PC-3 (cell line): Measurements from ENCODE around the gene HIVEP3. TPM values are rescaled to one million over a fixed set of nuclear protein-coding genes. Genes with fewer than 3 reads are reported as not detected.

Experiments used
- ATAC-seq: fragments of 200-7000 bp; cut with Tn5 transposase; 2 replicates; pipeline ENCODE4 v1.9.1; 2020; ENCODE audit warnings: mild to moderate bottlenecking, moderate library complexity
- BruUV-seq: library from RNA; stranded (reverse); fragments of 400-500 nt; replicated peaks from 2 replicates; lab custom pipeline; 2021; lab: Mats Ljungman, UMichigan
- CTCF ChIA-PET: fragments of 300-600 bp; sonication (Branson Sonifier 250); formaldehyde crosslinking; loops from one replicate; lab custom pipeline; 2022; ENCODE audit warnings: antibody characterized with exemption; lab: Charles Lee
- POLR2A ChIA-PET: fragments of 300-600 bp; sonication (Branson Sonifier 250); formaldehyde crosslinking; loops from one replicate; lab custom pipeline; 2022; ENCODE audit warnings: antibody characterized with exemption; ENCODE audit not compliant: unreplicated experiment; lab: Charles Lee
- DNase-seq: peaks from one replicate; pipeline ENCODE4 v3.0.0-alpha.2; 2015
- H2AFZ ChIP-seq: fragments of 300-600 bp; sonication (generic); 2 replicates; pipeline ENCODE4 v1.6.0; 2016; ENCODE audit warnings: antibody characterized with exemption, low read length
- H3F3A ChIP-seq: fragments of 300-600 bp; sonication (generic); one replicate; pipeline ENCODE4 v1.6.0; 2017; ENCODE audit warnings: antibody characterized with exemption, low read length, control low read depth, mild to moderate bottlenecking; ENCODE audit not compliant: unreplicated experiment
- H3K27ac ChIP-seq: fragments of 300-600 bp; sonication (generic); 2 replicates; pipeline ENCODE4 v1.5.1; 2016; ENCODE audit warnings: mild to moderate bottlenecking, low read length
- H3K27me3 ChIP-seq: fragments of 300-600 bp; sonication (generic); 2 replicates; pipeline ENCODE4 v1.6.1; 2016; ENCODE audit warnings: low read length, mixed read lengths
- H3K36me3 ChIP-seq: fragments of 300-600 bp; sonication (generic); 2 replicates; pipeline ENCODE4 v1.6.1; 2016; ENCODE audit warnings: low read depth, mixed run types, low read length, mixed read lengths
- H3K4me1 ChIP-seq: fragments of 300-600 bp; sonication (generic); 2 replicates; pipeline ENCODE4 v1.5.1; 2016; ENCODE audit warnings: low read length; ENCODE audit not compliant: insufficient read depth
- H3K4me2 ChIP-seq: fragments of 300-600 bp; sonication (generic); 2 replicates; pipeline ENCODE4 v1.6.0; 2016; ENCODE audit warnings: low read length
- H3K4me3 ChIP-seq: fragments of 300-600 bp; sonication (generic); 2 replicates; pipeline ENCODE4 v1.5.1; 2016; ENCODE audit warnings: mild to moderate bottlenecking, low read length, mixed read lengths
- H3K79me2 ChIP-seq: fragments of 300-600 bp; sonication (generic); 2 replicates; pipeline ENCODE4 v1.6.1; 2017; ENCODE audit warnings: low read length, mixed read lengths
- H3K9ac ChIP-seq: fragments of 300-600 bp; sonication (generic); 2 replicates; pipeline ENCODE4 v1.6.0; 2016; ENCODE audit warnings: mild to moderate bottlenecking, low read length
- H3K9me2 ChIP-seq: fragments of 300-600 bp; sonication (generic); replicated peaks from 2 replicates; pipeline ENCODE4 v1.6.1; 2016; ENCODE audit warnings: mixed run types, low read length, mixed read lengths
- H3K9me3 ChIP-seq: fragments of 300-600 bp; sonication (generic); 2 replicates; pipeline ENCODE4 v1.6.1; 2016; ENCODE audit warnings: low read length, mixed read lengths
- H4K20me1 ChIP-seq: fragments of 300-600 bp; sonication (generic); 2 replicates; pipeline ENCODE4 v1.6.1; 2016; ENCODE audit warnings: low read length, mixed read lengths
- EZH2 ChIP-seq: fragments of 300-600 bp; sonication (generic); IDR thresholded peaks from one replicate; pipeline ENCODE4 v1.6.1; 2017; ENCODE audit warnings: antibody characterized with exemption, mild to moderate bottlenecking, low read length; ENCODE audit not compliant: unreplicated experiment
- EZH2phosphoT487 ChIP-seq: fragments of 300-600 bp; sonication (generic); IDR thresholded peaks from 2 replicates; pipeline ENCODE4 v1.6.1; 2018; ENCODE audit warnings: mild to moderate bottlenecking, antibody characterized with exemption, low read length, borderline replicate concordance
- intact Hi-C: fragments of 100-400 bp; cut with micrococcal nuclease; formaldehyde crosslinking; loops from 2 replicates; pipeline ENCODE4 v1.9.0; 2023
- total RNA-seq: library from RNA; depleted of rRNA; stranded (reverse); fragments of >200 nt; gene quantifications from 2 replicates; pipeline ENCODE4 v1.2.3, GENCODE V29; 2014
- TF ChIP-seq, protein P1 (sequence below): fragments of 300-600 bp; sonication (generic); conservative IDR thresholded peaks from 2 replicates; pipeline ENCODE4 v1.5.1; 2017; ENCODE audit warnings: antibody characterized with exemption, low read depth, mild to moderate bottlenecking, low read length

The HIVEP3 gene
- total RNA-seq, 1 experiment from 2014 or later, result 9.8 TPM

DNA sequence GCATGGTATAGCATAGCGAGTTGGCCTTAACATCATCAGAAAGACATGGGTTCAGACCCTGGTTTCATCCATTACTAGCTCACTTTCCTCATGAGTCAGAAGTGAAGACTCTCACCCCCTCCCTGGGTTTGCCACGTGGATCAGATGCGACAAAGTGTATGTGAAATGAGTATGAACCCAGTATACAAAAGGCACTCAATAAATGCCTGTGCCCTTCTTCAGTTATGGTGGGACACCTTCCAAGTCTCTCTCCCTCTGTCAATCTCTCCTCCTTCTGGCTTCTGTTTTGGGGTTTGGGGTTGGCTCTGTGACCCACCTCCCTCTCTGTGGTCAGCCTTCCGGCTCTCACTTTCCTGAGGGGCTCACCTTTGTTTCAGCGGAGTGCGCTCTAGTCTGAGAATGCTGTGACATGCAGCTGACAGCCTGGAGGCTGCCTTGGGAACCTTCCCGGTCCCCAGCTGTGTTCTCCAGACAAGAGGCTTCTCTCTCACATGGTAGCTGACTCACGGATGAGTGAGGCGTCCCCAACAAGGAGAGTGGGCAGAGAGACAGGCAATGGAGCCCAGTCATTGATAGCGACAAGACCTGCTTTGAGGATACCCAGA lies 279.3 kb downstream of the HIVEP3 start:
- intact Hi-C loops, result no loop called here
- no peaks in the 10 kb centered on the region for H3K9me2 ChIP-seq
- H3K4me1 ChIP-seq, result no peaks in the 10 kb centered on the region
- CTCF ChIA-PET, result no interaction called here
- H3K9ac ChIP-seq, result no peak overlapping the region
- no peaks in the 10 kb centered on the region for H3K27me3 ChIP-seq
- ATAC-seq (no peak), DNase-seq (no peak)
- H3K9me3 ChIP-seq, result no peaks in the 10 kb centered on the region
- BruUV-seq, result no TSS peak
- H3K4me3 ChIP-seq, result no peak overlapping the region
- POLR2A ChIA-PET, result no interaction called here
- H4K20me1 ChIP-seq, result no peaks in the 10 kb centered on the region
- no peak overlapping the region for H3K4me2 ChIP-seq
- TF ChIP-seq EZH2phosphoT487 (no peak), EZH2 (no peak)
- TF ChIP-seq, protein P1, sequence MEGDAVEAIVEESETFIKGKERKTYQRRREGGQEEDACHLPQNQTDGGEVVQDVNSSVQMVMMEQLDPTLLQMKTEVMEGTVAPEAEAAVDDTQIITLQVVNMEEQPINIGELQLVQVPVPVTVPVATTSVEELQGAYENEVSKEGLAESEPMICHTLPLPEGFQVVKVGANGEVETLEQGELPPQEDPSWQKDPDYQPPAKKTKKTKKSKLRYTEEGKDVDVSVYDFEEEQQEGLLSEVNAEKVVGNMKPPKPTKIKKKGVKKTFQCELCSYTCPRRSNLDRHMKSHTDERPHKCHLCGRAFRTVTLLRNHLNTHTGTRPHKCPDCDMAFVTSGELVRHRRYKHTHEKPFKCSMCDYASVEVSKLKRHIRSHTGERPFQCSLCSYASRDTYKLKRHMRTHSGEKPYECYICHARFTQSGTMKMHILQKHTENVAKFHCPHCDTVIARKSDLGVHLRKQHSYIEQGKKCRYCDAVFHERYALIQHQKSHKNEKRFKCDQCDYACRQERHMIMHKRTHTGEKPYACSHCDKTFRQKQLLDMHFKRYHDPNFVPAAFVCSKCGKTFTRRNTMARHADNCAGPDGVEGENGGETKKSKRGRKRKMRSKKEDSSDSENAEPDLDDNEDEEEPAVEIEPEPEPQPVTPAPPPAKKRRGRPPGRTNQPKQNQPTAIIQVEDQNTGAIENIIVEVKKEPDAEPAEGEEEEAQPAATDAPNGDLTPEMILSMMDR, result no peak
- no peaks in the 10 kb centered on the region for H3K36me3 ChIP-seq
- no peak overlapping the region for H3K27ac ChIP-seq
- H3F3A ChIP-seq, result no peaks in the 10 kb centered on the region
- no peaks in the 10 kb centered on the region for H3K79me2 ChIP-seq
- no peak overlapping the region for H2AFZ ChIP-seq

GRCh38 chr1:41638086-41639024 lies 280.4 kb downstream of the HIVEP3 start:
- no peak for TF ChIP-seq EZH2
- Histone ChIP-seq H3K9me2 (no peaks in the 10 kb centered on the region), H2AFZ (no peak overlapping the region), H3K27ac (no peak overlapping the region), H4K20me1 (no peaks in the 10 kb centered on the region), H3K4me1 (no peaks in the 10 kb centered on the region), H3K4me2 (no peak overlapping the region), H3K27me3 (no peaks in the 10 kb centered on the region), H3F3A (no peaks in the 10 kb centered on the region), H3K9me3 (no peaks in the 10 kb centered on the region), H3K79me2 (no peaks in the 10 kb centered on the region), H3K4me3 (no peak overlapping the region), H3K36me3 (no peaks in the 10 kb centered on the region), H3K9ac (no peak overlapping the region)
- no TSS peak for BruUV-seq
- ChIA-PET POLR2A (no interaction called here), CTCF (no interaction called here)
- intact Hi-C loops, result no loop called here
- no peak for ATAC-seq
- no peak for DNase-seq

GRCh38 chr1:41637367-41637766 lies 281.4 kb downstream of the HIVEP3 start:
- no peaks in the 10 kb centered on the region for H3K9me2 ChIP-seq
- no peaks in the 10 kb centered on the region for H3K36me3 ChIP-seq
- no peaks in the 10 kb centered on the region for H4K20me1 ChIP-seq
- DNase-seq, result no peak
- H3K4me3 ChIP-seq, result no peak overlapping the region
- BruUV-seq, result no TSS peak
- no peaks in the 10 kb centered on the region for H3F3A ChIP-seq
- H3K79me2 ChIP-seq, result no peaks in the 10 kb centered on the region
- H3K27ac ChIP-seq, result no peak overlapping the region
- no peaks in the 10 kb centered on the region for H3K9me3 ChIP-seq
- no peak overlapping the region for H3K9ac ChIP-seq
- no peaks in the 10 kb centered on the region for H3K4me1 ChIP-seq
- intact Hi-C loops, result no loop called here
- POLR2A ChIA-PET, result no interaction called here
- ATAC-seq, result no peak
- no peak overlapping the region for H3K4me2 ChIP-seq
- TF ChIP-seq EZH2phosphoT487 (no peak), EZH2 (no peak)
- TF ChIP-seq, protein P1, result no peak
- CTCF ChIA-PET, result no interaction called here
- no peaks in the 10 kb centered on the region for H3K27me3 ChIP-seq
- H2AFZ ChIP-seq, result no peak overlapping the region
